T-helper 2 cell treated with Interferon-gamma antibody and Interleukin-4, amounts not matched to agents 5 μg/mL and 100 μg/mL, for 36 hours (primary cell): Measurements from ENCODE around the gene KHSRP.

ENCODE experiments used
- DNase-seq: peaks from one replicate; pipeline ENCODE4 v3.0.0; 2021; ENCODE audit warnings: low spot score
- H3K27ac Mint-ChIP-seq: one replicate; pipeline ENCODE4 v1.8.0; 2021; ENCODE audit warnings: mild to moderate bottlenecking, mixed read lengths
- H3K27me3 Mint-ChIP-seq: one replicate; pipeline ENCODE4 v1.8.0; 2021; ENCODE audit warnings: low read depth, mixed read lengths
- H3K36me3 Mint-ChIP-seq: one replicate; pipeline ENCODE4 v1.8.0; 2021; ENCODE audit warnings: low read depth, mixed read lengths
- H3K4me1 Mint-ChIP-seq: one replicate; pipeline ENCODE4 v1.8.0; 2021; ENCODE audit warnings: low read depth, mixed read lengths
- H3K4me3 Mint-ChIP-seq: one replicate; pipeline ENCODE4 v1.8.0; 2022; ENCODE audit warnings: mild to moderate bottlenecking, moderate library complexity, mixed read lengths
- H3K9me3 Mint-ChIP-seq: one replicate; pipeline ENCODE4 v1.8.0; 2021; ENCODE audit warnings: mixed read lengths

Gene KHSRP

DNA sequence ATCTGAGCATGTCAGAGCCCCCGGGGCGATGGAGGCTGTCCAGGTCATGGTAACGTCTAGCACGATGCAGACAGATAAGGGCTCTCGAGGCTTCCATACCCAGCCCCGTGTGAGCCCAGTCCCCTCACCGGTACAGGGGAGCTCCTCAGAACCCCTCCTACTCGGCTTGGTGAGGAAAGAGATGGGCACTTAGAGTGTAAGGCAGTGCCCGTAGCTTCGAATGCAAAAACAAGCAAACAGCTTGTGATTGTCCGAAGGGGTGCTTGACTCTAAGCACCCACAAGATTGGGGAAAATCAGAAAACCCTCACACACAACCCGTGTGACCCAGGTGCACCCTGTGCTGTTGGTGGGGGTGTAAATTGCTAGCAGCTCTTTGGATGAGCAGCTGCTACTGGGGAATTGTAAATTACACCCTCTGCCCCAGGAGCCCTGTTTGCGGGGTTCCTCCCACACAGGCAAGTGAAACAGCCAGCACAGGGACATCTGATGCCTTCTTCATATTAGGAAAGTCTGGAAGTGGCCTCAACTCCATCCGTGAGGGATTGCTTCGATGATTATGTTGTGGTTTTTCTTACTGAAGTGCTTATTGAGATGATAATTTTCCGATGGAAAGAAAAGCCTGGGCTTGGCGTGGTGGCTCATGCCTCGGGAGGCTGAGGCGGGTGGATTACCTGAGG lies 48.0 kb downstream of the KHSRP start:
- no peak for DNase-seq
- Mint-ChIP-seq H3K36me3 (peaks cover 27% of the 10 kb centered on the region), H3K27ac (no peak overlapping the region), H3K27me3 (no peaks in the 10 kb centered on the region), H3K4me3 (no peak overlapping the region), H3K4me1 (peaks cover 9% of the 10 kb centered on the region), H3K9me3 (no peaks in the 10 kb centered on the region)

DNA sequence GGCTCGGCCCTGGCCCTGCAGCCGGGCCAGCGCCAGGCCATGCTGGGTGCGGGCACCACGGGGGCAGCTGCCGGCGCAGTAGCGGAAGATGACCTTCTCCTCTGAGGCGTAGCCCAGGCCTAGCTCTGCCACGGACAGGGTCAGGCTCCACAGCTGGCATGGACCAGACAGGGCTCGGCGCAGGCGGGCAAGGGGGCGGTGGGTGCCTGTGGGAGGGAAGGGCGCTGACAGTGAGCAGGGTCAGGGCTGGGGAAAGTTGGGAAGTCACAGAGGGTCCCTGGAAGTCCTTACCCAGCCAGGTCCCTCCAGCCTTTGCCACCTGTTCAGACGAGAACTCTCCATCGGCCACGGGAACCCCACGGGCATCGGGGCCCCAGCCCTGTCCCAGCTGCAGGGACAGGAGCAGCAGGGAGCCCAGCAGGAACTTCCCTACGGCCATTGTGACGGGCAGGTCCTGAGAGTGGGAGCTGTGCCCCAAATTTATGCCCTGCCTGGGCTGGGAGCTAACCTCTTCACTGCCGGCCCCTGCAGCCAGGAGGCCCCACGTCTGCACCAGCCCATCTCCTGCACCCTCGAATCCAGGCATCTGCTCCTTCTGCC lies 49.1 kb downstream of the KHSRP start, which contains the start of gene PSPN:
PSPN (minus strand) TSS at position 523 of the 600 bp plus-strand sequence; CDS start at position 439, 84 bp downstream.
- DNase-seq: no peak
- Mint-ChIP-seq H3K27ac (no peak within 1 kb of the TSS), H3K4me3 (no peak within 1 kb of the TSS), H3K9me3 (no peaks in the 10 kb centered on the region), H3K36me3 (peaks cover 18% of the 10 kb centered on the region), H3K27me3 (no peaks in the 10 kb centered on the region), H3K4me1 (peaks cover 11% of the 10 kb centered on the region)

DNA sequence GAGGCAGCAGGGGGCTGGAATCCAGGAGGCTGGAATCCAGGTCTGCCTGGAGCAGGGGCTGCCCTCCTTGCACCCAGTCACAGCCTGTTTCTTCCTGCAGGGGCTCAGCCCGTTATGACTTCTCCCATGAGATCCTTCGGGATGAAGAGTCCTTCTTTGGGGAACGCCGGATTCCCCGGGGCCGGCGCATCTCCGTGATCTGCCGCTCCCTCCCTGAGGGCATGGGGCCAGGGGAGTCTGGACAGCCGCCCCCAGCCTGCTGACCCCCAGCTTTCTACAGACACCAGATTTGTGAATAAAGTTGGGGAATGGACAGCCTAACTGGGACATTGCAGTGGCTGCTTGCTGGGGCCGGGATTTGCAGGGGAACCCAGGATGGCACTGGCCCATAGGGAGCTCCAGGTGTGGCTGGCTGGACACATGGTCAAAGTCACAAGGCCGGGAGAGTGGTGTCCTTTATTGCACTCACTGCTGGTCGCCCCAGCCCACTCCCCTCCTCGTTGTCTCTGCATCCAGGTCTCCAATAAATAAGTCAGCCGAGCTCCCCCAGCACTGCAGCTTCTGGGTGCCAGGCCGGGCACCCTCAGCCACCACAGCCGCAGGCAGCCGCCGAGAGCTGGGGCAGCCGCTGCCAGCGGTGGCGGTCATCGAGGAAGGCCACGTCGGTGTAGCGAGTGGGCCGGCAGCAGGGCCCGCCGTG lies 49.8 kb downstream of the KHSRP start:
- no peaks in the 10 kb centered on the region for H3K9me3 Mint-ChIP-seq
- H3K36me3 Mint-ChIP-seq: peaks cover 12% of the 10 kb centered on the region
- H3K27ac Mint-ChIP-seq: no peak overlapping the region
- no peaks in the 10 kb centered on the region for H3K27me3 Mint-ChIP-seq
- peaks cover 12% of the 10 kb centered on the region for H3K4me1 Mint-ChIP-seq
- no peak for DNase-seq
- no peak overlapping the region for H3K4me3 Mint-ChIP-seq

- H3K27me3 Mint-ChIP-seq: no peaks in the 10 kb centered on the region
- H3K27ac Mint-ChIP-seq: no peak overlapping the region
- DNase-seq: no peak
- peaks cover 16% of the 10 kb centered on the region for H3K4me1 Mint-ChIP-seq
- peaks cover 13% of the 10 kb centered on the region for H3K36me3 Mint-ChIP-seq
- H3K4me3 Mint-ChIP-seq: peak overlapping the region; percentile 88
- H3K9me3 Mint-ChIP-seq: no peaks in the 10 kb centered on the region
Measured at GRCh38 chr19:6374161-6374709, 50.4 kb downstream of the KHSRP start.

DNA sequence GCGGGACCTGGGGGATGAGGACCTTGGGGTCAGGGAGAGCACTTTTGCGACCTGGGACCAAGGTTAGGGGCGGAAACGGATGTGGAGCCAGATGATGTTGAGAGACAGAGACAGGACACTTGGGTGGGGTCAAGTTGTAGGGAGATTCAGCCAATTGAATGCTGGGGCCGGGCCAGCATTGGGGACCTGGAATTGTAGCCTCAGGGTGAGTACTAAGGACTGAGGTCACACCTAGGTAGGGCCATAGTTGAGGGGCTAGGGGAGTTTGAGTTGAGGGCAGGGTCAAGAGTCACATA lies 50.9 kb downstream of the KHSRP start:
- H3K27ac Mint-ChIP-seq: peak overlapping the region; percentile 91
- no peaks in the 10 kb centered on the region for H3K9me3 Mint-ChIP-seq
- no peak for DNase-seq
- peak overlapping the region; percentile 88 for H3K4me3 Mint-ChIP-seq
- H3K4me1 Mint-ChIP-seq: peaks cover 16% of the 10 kb centered on the region
- H3K27me3 Mint-ChIP-seq: no peaks in the 10 kb centered on the region
- H3K36me3 Mint-ChIP-seq: peaks cover 14% of the 10 kb centered on the region

DNA sequence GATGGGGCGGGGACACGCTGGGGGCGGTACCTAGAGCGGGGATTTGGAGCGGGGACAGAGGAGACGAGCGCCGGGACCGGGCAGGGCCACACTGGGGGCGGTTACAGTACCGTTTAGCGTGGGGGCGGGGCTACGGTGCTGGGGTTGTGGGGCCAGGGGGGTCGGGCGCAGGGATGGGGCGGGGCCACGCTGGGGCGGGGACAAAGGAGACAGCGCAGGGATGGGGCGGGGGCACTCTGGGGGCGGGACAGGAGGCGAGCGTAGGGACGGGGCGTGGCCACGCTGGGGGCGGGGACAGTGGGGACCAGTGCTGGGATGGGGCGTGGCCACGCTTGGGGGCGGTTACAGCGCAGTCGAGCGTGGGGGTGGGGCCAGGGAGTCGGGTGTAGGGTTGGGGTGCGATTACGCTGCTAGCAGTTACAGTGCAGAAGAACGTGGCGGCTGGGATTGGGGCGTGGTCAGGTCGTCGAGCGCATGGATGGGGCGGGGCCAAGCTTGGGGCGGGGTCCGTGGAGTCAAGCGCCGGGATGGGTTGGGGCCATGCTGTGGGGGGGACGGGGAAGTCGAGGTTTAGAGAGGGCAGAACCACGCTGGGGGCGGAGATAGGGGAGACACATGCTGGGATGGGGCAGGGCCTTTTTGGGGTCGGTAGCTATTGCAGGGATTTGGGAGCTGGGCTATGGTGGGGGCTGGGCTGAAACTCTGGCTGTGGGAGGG lies 51.4 kb downstream of the KHSRP start:
- peak overlapping the region; percentile 88 for H3K4me3 Mint-ChIP-seq
- DNase-seq: peak; percentile 98
- no peaks in the 10 kb centered on the region for H3K27me3 Mint-ChIP-seq
- H3K9me3 Mint-ChIP-seq: no peaks in the 10 kb centered on the region
- peaks cover 16% of the 10 kb centered on the region for H3K4me1 Mint-ChIP-seq
- H3K27ac Mint-ChIP-seq: peak overlapping the region; percentile 91
- H3K36me3 Mint-ChIP-seq: peaks cover 13% of the 10 kb centered on the region

DNA sequence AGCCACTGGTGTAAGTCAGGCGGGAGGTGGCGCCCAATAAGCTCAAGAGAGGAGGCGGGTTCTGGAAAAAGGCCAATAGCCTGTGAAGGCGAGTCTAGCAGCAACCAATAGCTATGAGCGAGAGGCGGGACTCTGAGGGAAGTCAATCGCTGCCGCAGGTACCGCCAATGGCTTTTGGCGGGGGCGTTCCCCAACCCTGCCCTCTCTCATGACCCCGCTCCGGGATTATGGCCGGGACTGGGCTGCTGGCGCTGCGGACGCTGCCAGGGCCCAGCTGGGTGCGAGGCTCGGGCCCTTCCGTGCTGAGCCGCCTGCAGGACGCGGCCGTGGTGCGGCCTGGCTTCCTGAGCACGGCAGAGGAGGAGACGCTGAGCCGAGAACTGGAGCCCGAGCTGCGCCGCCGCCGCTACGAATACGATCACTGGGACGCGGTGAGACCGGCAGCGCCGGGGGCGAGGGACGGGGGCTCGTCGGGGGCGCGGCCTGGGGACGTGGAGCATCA lies 52.0 kb downstream of the KHSRP start, which contains the start of gene ALKBH7:
ALKBH7 (plus strand) TSS at position 201 of the 502 bp plus-strand sequence; CDS start at position 228, 27 bp downstream.
- H3K4me1 Mint-ChIP-seq: peaks cover 16% of the 10 kb centered on the region
- peak; percentile 96 for DNase-seq
- peak within 1 kb of the TSS; percentile 88 for H3K4me3 Mint-ChIP-seq
- H3K27ac Mint-ChIP-seq: peak within 1 kb of the TSS; percentile 91
- no peaks in the 10 kb centered on the region for H3K27me3 Mint-ChIP-seq
- H3K36me3 Mint-ChIP-seq: peaks cover 17% of the 10 kb centered on the region
- H3K9me3 Mint-ChIP-seq: no peaks in the 10 kb centered on the region

DNA sequence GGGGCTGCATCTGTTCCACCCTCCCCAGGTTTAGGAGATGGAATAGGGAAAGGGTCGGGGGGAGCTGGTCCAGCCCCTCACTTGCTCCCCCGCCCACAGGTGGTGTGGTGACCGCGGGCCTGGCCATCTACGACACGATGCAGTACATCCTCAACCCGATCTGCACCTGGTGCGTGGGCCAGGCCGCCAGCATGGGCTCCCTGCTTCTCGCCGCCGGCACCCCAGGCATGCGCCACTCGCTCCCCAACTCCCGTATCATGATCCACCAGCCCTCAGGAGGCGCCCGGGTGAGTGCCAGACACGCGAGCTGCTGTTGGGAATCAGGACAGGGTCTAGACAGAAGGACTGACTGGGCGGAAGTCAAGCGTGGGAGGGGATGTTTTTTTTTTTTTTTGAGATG lies 60.3 kb downstream of the KHSRP start:
- DNase-seq: no peak
- peaks cover 11% of the 10 kb centered on the region for H3K4me1 Mint-ChIP-seq
- no peaks in the 10 kb centered on the region for H3K9me3 Mint-ChIP-seq
- no peaks in the 10 kb centered on the region for H3K27me3 Mint-ChIP-seq
- H3K27ac Mint-ChIP-seq: peak overlapping the region; percentile 67
- peaks cover 48% of the 10 kb centered on the region for H3K36me3 Mint-ChIP-seq
- H3K4me3 Mint-ChIP-seq: peak overlapping the region; percentile 29
